GM12874 (cell line): ENCODE measurements around the gene ABLIM3.

ENCODE experiments used
- CTCF ChIP-seq: IDR thresholded peaks from 2 replicates; pipeline ENCODE4 v1.5.1; 2011; ENCODE audit warnings: low read depth, mild to moderate bottlenecking, control low read depth, low read length, moderate library complexity; ENCODE audit not compliant: insufficient read depth

The ABLIM3 gene

GRCh38 chr5:149182241-149182640, 40.9 kb downstream of the ABLIM3 start:
- no peak for TF ChIP-seq CTCF

- TF ChIP-seq CTCF: no peak
Measured at GRCh38 chr5:149185067-149185466, 43.8 kb downstream of the ABLIM3 start.

GRCh38 chr5:149186506-149186905, 45.2 kb downstream of the ABLIM3 start:
- TF ChIP-seq CTCF: no peak

- no peak for TF ChIP-seq CTCF
Measured at GRCh38 chr5:149188383-149188782, 47.1 kb downstream of the ABLIM3 start.

GRCh38 chr5:149195337-149195887, 54.1 kb downstream of the ABLIM3 start:
- TF ChIP-seq CTCF: no peak

GRCh38 chr5:149195962-149196361, 54.7 kb downstream of the ABLIM3 start:
- no peak for TF ChIP-seq CTCF

- TF ChIP-seq CTCF: no peak
Measured at GRCh38 chr5:149198148-149198547, 56.9 kb downstream of the ABLIM3 start.
